WERI-Rb-1 (cell line): ENCODE results near the gene KLHL22.
"Not testable (repeated sequence)": the region's sequence is repeated elsewhere in the genome, so short reads cannot be mapped to it uniquely, and the experiment has no call there.

Source experiments
- DNase-seq: peaks from one replicate; pipeline ENCODE4 v3.0.0-alpha.2; 2020
- H3K27ac ChIP-seq: fragments of 250-450 bp; sonication (Bioruptor Pico); 2 replicates; pipeline ENCODE4 v1.5.1; 2020; ENCODE audit warnings: mild to moderate bottlenecking, moderate library complexity
- H3K27me3 ChIP-seq: fragments of 250-450 bp; sonication (Bioruptor Pico); 2 replicates; pipeline ENCODE4 v1.5.1; 2021; ENCODE audit warnings: mild to moderate bottlenecking, low read depth, moderate library complexity; ENCODE audit not compliant: insufficient read depth, severe bottlenecking
- H3K36me3 ChIP-seq: fragments of 250-450 bp; sonication (Bioruptor Pico); 2 replicates; pipeline ENCODE4 v1.5.1; 2020; ENCODE audit warnings: mild to moderate bottlenecking, moderate library complexity
- H3K4me3 ChIP-seq: 2 replicates; pipeline ENCODE4 v1.5.1; 2011; ENCODE audit warnings: low read depth, mild to moderate bottlenecking, control low read depth, low read length
- H3K9me3 ChIP-seq: fragments of 250-450 bp; sonication (Bioruptor Pico); 2 replicates; pipeline ENCODE4 v1.5.1; 2021; ENCODE audit warnings: mild to moderate bottlenecking, moderate library complexity; ENCODE audit not compliant: severe bottlenecking
- CTCF ChIP-seq: IDR thresholded peaks from 2 replicates; pipeline ENCODE4 v1.5.1; 2011; ENCODE audit warnings: low read depth, mild to moderate bottlenecking, control low read depth, inconsistent platforms, low read length

Gene KLHL22

GRCh38 chr22:20479612-20480196, 15.9 kb downstream of the KLHL22 start:
- Histone ChIP-seq H3K4me3 (no peak overlapping the region), H3K27ac (no peak overlapping the region), H3K27me3 (no peaks in the 10 kb centered on the region), H3K9me3 (no peaks in the 10 kb centered on the region), H3K36me3 (peaks cover 11% of the 10 kb centered on the region)
- DNase-seq = no peak
- no peak for TF ChIP-seq CTCF

GRCh38 chr22:20478059-20478458, 17.5 kb downstream of the KLHL22 start:
- H3K4me3 ChIP-seq, H3K9me3 ChIP-seq, H3K36me3 ChIP-seq, H3K27me3 ChIP-seq, DNase-seq, H3K27ac ChIP-seq: not testable (repeated sequence)

DNA sequence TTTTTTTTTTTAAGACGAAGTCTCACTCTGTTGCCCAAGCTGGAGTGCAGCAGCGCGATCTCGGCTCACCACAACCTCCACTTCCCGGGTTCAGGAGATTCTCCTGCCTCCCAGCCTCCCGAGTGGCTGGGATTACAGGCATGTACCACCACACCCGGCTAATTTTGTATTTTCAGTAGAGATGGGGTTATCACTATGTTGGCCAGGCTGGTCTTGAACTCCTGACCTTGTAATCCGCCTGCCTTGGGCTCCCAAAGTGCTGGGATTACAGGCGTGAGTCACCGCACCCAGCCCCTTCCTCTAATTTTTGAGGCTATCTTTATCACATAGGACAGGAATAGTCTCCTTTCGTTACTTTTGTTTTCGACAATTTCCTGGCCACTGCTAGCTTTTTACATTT, 20.0 kb downstream of the KLHL22 start:
- not testable (repeated sequence) for H3K9me3 ChIP-seq, DNase-seq, H3K4me3 ChIP-seq, H3K27ac ChIP-seq, H3K27me3 ChIP-seq
- peaks cover 11% of the 10 kb centered on the region for H3K36me3 ChIP-seq

DNA sequence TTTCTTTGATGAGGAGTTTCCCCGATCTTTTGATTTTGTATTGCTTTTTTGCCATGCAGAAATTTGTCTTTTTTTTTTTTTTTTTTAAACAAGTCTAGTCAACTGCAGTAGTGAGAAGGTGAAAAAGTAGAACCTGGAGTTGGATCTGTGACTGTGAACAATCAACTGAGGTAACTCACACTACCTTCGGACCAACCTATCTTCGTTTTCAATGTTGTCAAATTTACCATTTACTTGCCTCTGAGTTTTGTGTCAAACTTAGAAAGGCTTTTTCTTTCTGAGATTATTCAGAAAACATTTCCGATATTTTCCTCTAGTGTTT, 20.5 kb downstream of the KLHL22 start:
- Histone ChIP-seq H3K27me3 (no peaks in the 10 kb centered on the region), H3K4me3 (no peak overlapping the region), H3K9me3 (no peaks in the 10 kb centered on the region), H3K27ac (no peak overlapping the region), H3K36me3 (peaks cover 14% of the 10 kb centered on the region)
- no peak for TF ChIP-seq CTCF
- DNase-seq = no peak

DNA sequence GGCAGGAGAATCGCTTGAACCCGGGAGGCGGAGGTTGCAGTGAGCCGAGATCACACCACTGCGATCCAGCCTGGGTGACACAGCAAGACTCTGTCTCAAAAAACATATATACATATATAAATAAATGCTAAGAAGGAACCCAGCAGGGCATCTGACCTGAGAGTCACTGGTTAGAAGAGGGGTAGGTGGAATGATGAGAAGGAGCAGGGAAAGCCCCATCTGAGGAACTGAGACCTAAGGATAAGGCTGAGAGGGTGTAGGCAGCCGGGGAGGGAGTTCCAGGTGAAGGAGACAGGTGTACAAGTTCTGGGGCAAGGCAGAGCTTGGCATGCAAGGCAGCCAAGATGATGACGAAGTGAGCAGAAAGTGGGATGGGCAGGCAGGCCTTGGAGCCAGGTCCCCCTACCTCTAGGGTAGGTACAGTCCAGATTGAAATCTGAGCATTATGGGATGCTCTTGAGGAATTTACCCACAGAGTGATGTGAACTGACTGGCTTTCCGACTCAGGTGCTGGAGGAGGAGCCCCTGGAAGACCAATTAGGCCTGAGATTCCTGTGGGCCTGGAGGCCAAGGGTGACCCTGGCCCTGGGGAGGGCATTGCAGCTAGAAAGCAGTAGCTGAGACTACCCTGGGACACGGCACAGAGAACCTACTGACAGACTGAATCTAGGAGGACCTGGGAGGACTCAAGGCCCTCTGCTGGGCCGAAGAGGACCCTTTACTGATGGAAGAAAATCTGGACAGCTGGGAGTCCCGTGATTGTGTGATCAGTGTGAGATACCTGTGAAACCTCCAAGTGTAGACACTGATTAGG, 22.8 kb downstream of the KLHL22 start:
- DNase-seq = no peak
- Histone ChIP-seq H3K9me3 (no peaks in the 10 kb centered on the region), H3K27ac (no peak overlapping the region), H3K4me3 (no peak overlapping the region), H3K36me3 (peaks cover 21% of the 10 kb centered on the region), H3K27me3 (no peaks in the 10 kb centered on the region)
- TF ChIP-seq CTCF = no peak

- Histone ChIP-seq H3K27ac (no peak overlapping the region), H3K4me3 (no peak overlapping the region), H3K36me3 (peaks cover 21% of the 10 kb centered on the region), H3K27me3 (no peaks in the 10 kb centered on the region), H3K9me3 (no peaks in the 10 kb centered on the region)
- no peak for TF ChIP-seq CTCF
- no peak for DNase-seq
Observed at GRCh38 chr22:20471126-20471833, 24.3 kb downstream of the KLHL22 start.

DNA sequence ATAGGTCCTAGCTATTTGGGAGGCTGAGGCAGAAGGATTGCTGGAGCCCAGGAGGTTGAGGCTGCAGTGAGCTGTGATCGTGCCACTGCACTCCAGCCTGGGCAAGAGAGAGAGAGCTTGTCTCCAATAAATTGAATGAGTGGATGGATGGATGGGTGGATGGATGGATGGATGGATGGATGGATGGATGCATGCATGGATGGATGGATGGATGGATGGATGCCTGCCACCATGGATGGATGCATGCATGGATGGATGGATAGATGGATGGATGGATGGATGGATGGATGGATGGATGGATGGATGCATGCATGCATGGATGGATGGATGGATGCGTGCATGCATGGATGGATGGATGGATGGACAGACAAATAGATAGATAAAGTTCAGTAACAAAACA, 25.1 kb downstream of the KLHL22 start:
- DNase-seq, H3K27me3 ChIP-seq, H3K4me3 ChIP-seq, H3K27ac ChIP-seq, H3K9me3 ChIP-seq: not testable (repeated sequence)
- H3K36me3 ChIP-seq = peaks cover 26% of the 10 kb centered on the region
